ENCODE data around the gene ACBD4. TPM values are rescaled to one million over a fixed set of nuclear protein-coding genes. Genes with fewer than 3 reads are reported as not detected.

Gene ACBD4, protein sequence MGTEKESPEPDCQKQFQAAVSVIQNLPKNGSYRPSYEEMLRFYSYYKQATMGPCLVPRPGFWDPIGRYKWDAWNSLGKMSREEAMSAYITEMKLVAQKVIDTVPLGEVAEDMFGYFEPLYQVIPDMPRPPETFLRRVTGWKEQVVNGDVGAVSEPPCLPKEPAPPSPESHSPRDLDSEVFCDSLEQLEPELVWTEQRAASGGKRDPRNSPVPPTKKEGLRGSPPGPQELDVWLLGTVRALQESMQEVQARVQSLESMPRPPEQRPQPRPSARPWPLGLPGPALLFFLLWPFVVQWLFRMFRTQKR
- 10 to 100 TPM; 12.3 to 12.7 TPM for total RNA-seq

- peaks cover 8% of the 10 kb centered on the region for H3K4me1 Mint-ChIP-seq (ENCODE audit: low read depth)
- H3K36me3 Mint-ChIP-seq (ENCODE audit: low read depth): no peaks in the 10 kb centered on the region
- peak within 1 kb of the TSS; percentile 90 for H3K4me3 Mint-ChIP-seq
- CTCF ChIA-PET: interaction anchor here (0.5 to 10.2 kb wide), 59 partner anchors 10 to 864 kb away, joined by 3 to 255 read pairs (median 4); partner anchors contain the start of genes HEXIM1, HEXIM2 and STH
- peaks cover 4% of the 10 kb centered on the region for H3K27me3 Mint-ChIP-seq (ENCODE audit: low read depth)
- H3K27ac Mint-ChIP-seq: peak within 1 kb of the TSS; percentile 75
- DNase-seq: peak; percentile 98
- no peaks in the 10 kb centered on the region for H3K9me3 Mint-ChIP-seq
- intact Hi-C loops (cut with micrococcal nuclease): loop anchor here (1.0 kb wide), 6 partner anchors 13 to 360 kb away; partner anchors contain the start of genes HEXIM1 and HEXIM2
Measured at GRCh38 chr17:45135192-45135977, at the start of gene ACBD4. TSS of gene ACBD4 (plus strand) at chr17:45135687. CDS start at chr17:45136145, 458 bp downstream.

DNA sequence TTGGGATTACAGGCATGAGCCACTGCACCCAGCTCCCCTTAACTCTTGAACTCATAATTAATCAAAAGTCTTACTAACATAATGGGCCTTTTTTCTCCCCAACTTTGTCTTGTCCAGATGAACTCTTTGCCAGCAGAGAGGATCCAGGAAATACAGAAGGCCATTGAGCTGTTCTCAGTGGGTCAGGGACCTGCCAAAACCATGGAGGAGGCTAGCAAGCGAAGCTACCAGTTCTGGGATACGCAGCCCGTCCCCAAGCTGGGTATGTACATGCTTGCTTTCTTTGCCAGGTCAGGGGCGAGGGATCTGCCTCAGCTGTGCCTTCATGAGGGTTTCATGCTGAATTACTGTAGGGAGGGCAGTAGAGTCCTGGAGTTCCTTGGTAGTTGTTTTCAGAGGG is 49.1 kb upstream of the ACBD4 start:
- Mint-ChIP-seq H3K4me3 (no peak overlapping the region), H3K36me3 (ENCODE audit: low read depth) (peaks cover 33% of the 10 kb centered on the region), H3K27me3 (ENCODE audit: low read depth) (no peaks in the 10 kb centered on the region), H3K27ac (no peak overlapping the region), H3K4me1 (ENCODE audit: low read depth) (no peaks in the 10 kb centered on the region), H3K9me3 (no peaks in the 10 kb centered on the region)
- intact Hi-C loops (cut with micrococcal nuclease): no loop called here
- no peak for DNase-seq
- CTCF ChIA-PET: interaction anchor here (0.7 to 1.4 kb wide), 3 partner anchors 13 to 112 kb away, joined by 3 to 5 read pairs (median 3); partner anchors contain the start of gene ACBD4

GRCh38 chr17:45086865-45087503 is 48.5 kb upstream of the ACBD4 start:
- DNase-seq: no peak
- Mint-ChIP-seq H3K9me3 (no peaks in the 10 kb centered on the region), H3K27me3 (ENCODE audit: low read depth) (no peaks in the 10 kb centered on the region), H3K4me1 (ENCODE audit: low read depth) (no peaks in the 10 kb centered on the region), H3K4me3 (no peak overlapping the region), H3K36me3 (ENCODE audit: low read depth) (peaks cover 32% of the 10 kb centered on the region), H3K27ac (no peak overlapping the region)
- intact Hi-C loops (cut with micrococcal nuclease): no loop called here
- CTCF ChIA-PET: interaction anchor here (1.0 to 1.4 kb wide), 3 partner anchors 9 to 111 kb away, joined by 3 to 5 read pairs (median 3); no protein-coding TSS in a partner anchor

DNA sequence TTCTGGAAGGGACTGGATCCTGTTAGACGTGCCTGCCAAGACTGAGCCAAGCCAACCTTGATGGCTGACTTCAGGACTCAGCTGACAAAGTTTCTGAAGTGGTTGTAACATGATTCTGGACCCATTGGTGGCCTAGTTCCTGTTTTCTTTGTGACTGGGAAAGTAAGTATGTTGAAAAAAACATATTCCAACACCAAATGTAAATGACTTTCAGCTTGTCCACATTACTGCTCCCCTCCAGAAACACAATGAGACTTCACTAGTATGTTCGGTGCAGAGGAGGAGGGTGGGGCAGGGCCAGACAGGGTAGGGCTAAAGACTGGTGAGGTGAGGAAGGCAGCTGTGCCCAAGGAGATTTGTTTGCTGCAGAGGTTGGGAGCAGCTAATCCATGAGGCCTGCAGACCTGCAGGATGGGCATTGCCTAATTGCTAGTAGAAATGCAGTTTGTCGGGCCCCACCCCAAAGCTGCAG is 47.9 kb upstream of the ACBD4 start:
- CTCF ChIA-PET: interaction anchor here (1.0 to 1.6 kb wide), 3 partner anchors 9 to 48 kb away, joined by 3 read pairs; partner anchors contain the start of gene ACBD4
- DNase-seq: no peak
- H3K27me3 Mint-ChIP-seq (ENCODE audit: low read depth): no peaks in the 10 kb centered on the region
- peaks cover 35% of the 10 kb centered on the region for H3K36me3 Mint-ChIP-seq (ENCODE audit: low read depth)
- H3K4me1 Mint-ChIP-seq (ENCODE audit: low read depth): no peaks in the 10 kb centered on the region
- no peak overlapping the region for H3K4me3 Mint-ChIP-seq
- no peaks in the 10 kb centered on the region for H3K9me3 Mint-ChIP-seq
- intact Hi-C loops (cut with micrococcal nuclease): no loop called here
- H3K27ac Mint-ChIP-seq: no peak overlapping the region

GRCh38 chr17:45087978-45088377 is 47.5 kb upstream of the ACBD4 start:
- intact Hi-C loops (cut with micrococcal nuclease): no loop called here
- DNase-seq: no peak
- Mint-ChIP-seq H3K4me3 (no peak overlapping the region), H3K9me3 (no peaks in the 10 kb centered on the region), H3K4me1 (ENCODE audit: low read depth) (no peaks in the 10 kb centered on the region), H3K27ac (no peak overlapping the region), H3K36me3 (ENCODE audit: low read depth) (peaks cover 37% of the 10 kb centered on the region), H3K27me3 (ENCODE audit: low read depth) (no peaks in the 10 kb centered on the region)
- CTCF ChIA-PET: interaction anchor here (1.0 to 1.6 kb wide), 3 partner anchors 8 to 47 kb away, joined by 3 read pairs; partner anchors contain the start of gene ACBD4

DNA sequence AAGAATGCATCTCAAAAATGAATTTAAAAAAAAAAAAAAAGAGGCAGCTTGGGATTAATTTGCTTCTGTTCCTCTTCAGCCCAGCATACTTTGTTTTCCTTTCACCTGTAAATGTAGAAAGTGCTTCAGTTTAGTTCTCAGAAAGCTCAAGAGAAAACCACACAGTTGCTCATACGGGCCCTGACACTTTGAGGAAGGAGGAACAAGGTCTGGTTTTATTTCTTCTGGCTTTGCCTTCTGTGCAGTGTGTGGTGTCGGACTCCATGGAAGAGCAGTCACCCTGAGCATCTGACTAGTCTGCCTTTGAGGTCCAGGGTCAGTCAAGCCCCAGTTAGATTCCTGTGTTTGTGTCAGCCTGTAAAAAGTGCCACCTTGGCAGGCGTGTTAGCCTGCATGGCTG is 46.7 kb upstream of the ACBD4 start:
- no peak overlapping the region for H3K4me3 Mint-ChIP-seq
- intact Hi-C loops (cut with micrococcal nuclease): no loop called here
- CTCF ChIA-PET: interaction anchor here (0.6 to 1.6 kb wide), 2 partner anchors 31 to 46 kb away, joined by 3 to 4 read pairs; partner anchors contain the start of gene ACBD4
- peaks cover 41% of the 10 kb centered on the region for H3K36me3 Mint-ChIP-seq (ENCODE audit: low read depth)
- no peak overlapping the region for H3K27ac Mint-ChIP-seq
- no peak for DNase-seq
- no peaks in the 10 kb centered on the region for H3K4me1 Mint-ChIP-seq (ENCODE audit: low read depth)
- no peaks in the 10 kb centered on the region for H3K27me3 Mint-ChIP-seq (ENCODE audit: low read depth)
- H3K9me3 Mint-ChIP-seq: no peaks in the 10 kb centered on the region

- Mint-ChIP-seq H3K36me3 (ENCODE audit: low read depth) (peaks cover 46% of the 10 kb centered on the region), H3K4me3 (no peak overlapping the region), H3K4me1 (ENCODE audit: low read depth) (no peaks in the 10 kb centered on the region), H3K9me3 (no peaks in the 10 kb centered on the region), H3K27me3 (ENCODE audit: low read depth) (no peaks in the 10 kb centered on the region), H3K27ac (no peak overlapping the region)
- no peak for DNase-seq
- CTCF ChIA-PET: no interaction called here
- intact Hi-C loops (cut with micrococcal nuclease): no loop called here
Measured at GRCh38 chr17:45090711-45091110, 44.8 kb upstream of the ACBD4 start.

DNA sequence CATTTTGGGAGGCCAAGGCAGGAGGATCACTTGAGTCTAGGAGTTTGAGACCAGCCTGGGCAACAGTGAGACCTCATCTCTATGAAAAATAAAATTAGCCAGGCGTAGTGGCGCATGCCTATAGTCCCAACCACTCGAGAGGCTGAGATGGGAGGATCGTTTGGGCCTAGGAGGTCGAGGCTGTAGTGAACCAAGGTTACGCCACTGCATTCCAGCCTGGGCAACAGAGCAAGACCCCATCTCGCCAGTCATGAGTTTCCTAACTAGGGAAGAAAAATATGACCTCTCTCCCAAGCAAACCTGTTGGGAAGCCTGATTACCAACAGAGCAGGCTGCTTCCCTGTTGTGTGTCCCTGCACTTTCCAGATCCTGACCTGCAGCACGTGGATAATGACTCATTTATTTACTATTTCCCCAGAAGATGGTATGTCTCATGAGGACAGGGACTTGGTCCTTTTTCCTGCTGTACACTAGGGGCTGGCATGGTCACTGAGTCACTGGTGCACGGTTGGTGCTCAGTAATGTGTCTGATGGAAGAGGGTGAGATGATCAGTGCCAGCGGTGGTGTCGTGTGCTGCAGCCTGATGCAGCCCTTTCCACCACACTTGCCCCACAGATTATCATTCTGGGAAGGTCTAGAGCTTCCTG is 43.6 kb upstream of the ACBD4 start:
- Mint-ChIP-seq H3K4me3 (no peak overlapping the region), H3K27me3 (ENCODE audit: low read depth) (no peaks in the 10 kb centered on the region), H3K9me3 (no peaks in the 10 kb centered on the region), H3K4me1 (ENCODE audit: low read depth) (no peaks in the 10 kb centered on the region), H3K27ac (no peak overlapping the region), H3K36me3 (ENCODE audit: low read depth) (peaks cover 49% of the 10 kb centered on the region)
- intact Hi-C loops (cut with micrococcal nuclease): no loop called here
- CTCF ChIA-PET: no interaction called here
- no peak for DNase-seq

DNA sequence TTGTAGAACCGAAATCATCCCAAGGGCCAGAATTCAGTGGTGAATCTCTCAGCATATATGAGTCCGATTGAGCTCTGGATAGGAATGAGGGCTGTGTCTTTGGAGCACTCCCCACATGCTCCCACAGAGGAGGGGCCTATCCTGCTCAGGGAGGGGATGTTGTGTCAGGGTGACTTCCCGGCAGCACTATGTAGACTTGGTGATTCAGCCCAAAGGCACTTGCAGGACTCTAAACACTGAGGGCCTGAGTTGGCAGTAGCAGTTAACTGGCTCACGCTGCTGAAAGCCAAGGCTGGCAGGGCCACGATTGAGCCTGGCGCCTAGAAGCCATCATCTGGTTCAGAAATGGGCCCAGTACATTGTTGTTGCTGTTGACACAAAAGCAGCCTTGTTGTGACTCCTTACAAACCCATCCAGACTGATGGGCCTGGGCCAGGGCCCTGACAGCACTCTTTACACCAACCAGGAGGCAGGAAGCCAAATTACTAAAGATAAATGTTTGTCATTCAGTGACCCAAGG is 42.5 kb upstream of the ACBD4 start:
- intact Hi-C loops (cut with micrococcal nuclease): no loop called here
- no peak for DNase-seq
- H3K36me3 Mint-ChIP-seq (ENCODE audit: low read depth): peaks cover 48% of the 10 kb centered on the region

DNA sequence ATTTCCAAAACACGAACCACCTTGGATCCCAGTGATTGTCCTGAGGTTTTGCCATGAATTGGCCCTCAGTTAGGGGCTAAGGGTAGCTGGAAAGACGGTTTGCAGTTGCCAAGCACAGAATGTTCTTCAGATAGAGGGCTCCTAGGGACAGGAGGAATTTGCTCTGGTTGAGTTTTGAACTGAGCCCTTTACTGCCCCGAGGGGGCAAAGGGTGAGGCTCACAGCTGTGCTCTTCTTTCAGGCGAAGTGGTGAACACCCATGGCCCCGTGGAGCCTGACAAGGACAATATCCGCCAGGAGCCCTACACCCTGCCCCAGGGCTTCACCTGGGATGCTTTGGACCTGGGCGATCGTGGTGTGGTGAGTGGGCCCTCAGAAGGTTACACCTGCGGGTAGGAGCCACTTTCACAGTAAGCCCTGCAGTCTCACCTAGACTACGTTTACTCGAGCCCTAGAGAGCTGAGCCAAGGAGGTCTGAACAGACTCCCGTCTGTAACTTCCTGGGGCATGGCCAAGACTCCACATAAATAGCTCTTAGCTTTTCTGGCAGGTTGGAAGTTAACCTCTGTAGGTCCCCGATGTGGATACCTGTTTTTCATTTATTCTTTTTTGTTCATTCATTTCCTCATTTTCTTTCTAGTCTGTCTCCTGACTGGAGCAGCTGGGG is 41.9 kb upstream of the ACBD4 start:
- no peaks in the 10 kb centered on the region for H3K27me3 Mint-ChIP-seq (ENCODE audit: low read depth)
- no peaks in the 10 kb centered on the region for H3K4me1 Mint-ChIP-seq (ENCODE audit: low read depth)
- intact Hi-C loops (cut with micrococcal nuclease): no loop called here
- H3K36me3 Mint-ChIP-seq (ENCODE audit: low read depth): peaks cover 49% of the 10 kb centered on the region
- CTCF ChIA-PET: interaction anchor here (0.7 to 0.8 kb wide), 2 partner anchors 25 to 361 kb away, joined by 4 read pairs; no protein-coding TSS in a partner anchor
- no peak overlapping the region for H3K4me3 Mint-ChIP-seq
- peak overlapping the region; percentile 24 for H3K27ac Mint-ChIP-seq
- DNase-seq: no peak
- no peaks in the 10 kb centered on the region for H3K9me3 Mint-ChIP-seq

More for the DNA sequence above, 42.5 kb upstream of the ACBD4 start:
- CTCF ChIA-PET: no interaction called here
- Mint-ChIP-seq H3K4me3 (no peak overlapping the region), H3K4me1 (ENCODE audit: low read depth) (no peaks in the 10 kb centered on the region), H3K27ac (no peak overlapping the region), H3K9me3 (no peaks in the 10 kb centered on the region), H3K27me3 (ENCODE audit: low read depth) (no peaks in the 10 kb centered on the region)

DNA sequence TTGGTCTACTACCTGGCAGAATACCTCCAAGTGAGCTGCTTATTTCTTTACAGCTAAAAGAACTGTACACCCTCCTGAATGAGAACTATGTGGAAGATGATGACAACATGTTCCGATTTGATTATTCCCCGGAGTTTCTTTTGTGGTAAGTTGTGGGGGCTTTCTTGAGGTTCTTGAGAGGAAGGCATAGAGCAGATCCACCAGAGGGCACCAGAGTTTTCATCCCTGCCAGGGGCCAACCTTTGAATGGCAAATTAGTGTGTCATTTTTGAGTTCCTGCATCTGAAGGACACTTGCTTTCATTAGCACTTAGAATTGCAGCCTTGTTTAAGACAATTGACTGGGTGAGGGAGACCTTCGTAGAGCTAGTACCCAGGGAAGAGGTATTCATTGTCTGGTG is 39.3 kb upstream of the ACBD4 start:
- H3K9me3 Mint-ChIP-seq: no peaks in the 10 kb centered on the region
- DNase-seq: peak; percentile 17
- H3K27ac Mint-ChIP-seq: no peak overlapping the region
- CTCF ChIA-PET: interaction anchor here (0.8 to 1.4 kb wide), 6 partner anchors 8 to 102 kb away, joined by 3 to 6 read pairs (median 3); no protein-coding TSS in a partner anchor
- H3K36me3 Mint-ChIP-seq (ENCODE audit: low read depth): peaks cover 47% of the 10 kb centered on the region
- no peaks in the 10 kb centered on the region for H3K27me3 Mint-ChIP-seq (ENCODE audit: low read depth)
- intact Hi-C loops (cut with micrococcal nuclease): no loop called here
- H3K4me3 Mint-ChIP-seq: no peak overlapping the region
- no peaks in the 10 kb centered on the region for H3K4me1 Mint-ChIP-seq (ENCODE audit: low read depth)

Measured in activated naive CD4-positive, alpha-beta T cell treated with anti-CD3 and anti-CD28 coated beads for 36 hours (primary cell).